Measurements from ENCODE around the gene HBD. TPM values are rescaled to one million over a fixed set of nuclear protein-coding genes. Genes with fewer than 3 reads are reported as not detected.

The HBD gene
- total RNA-seq, 2 experiments from 2014 or later: not detected

DNA sequence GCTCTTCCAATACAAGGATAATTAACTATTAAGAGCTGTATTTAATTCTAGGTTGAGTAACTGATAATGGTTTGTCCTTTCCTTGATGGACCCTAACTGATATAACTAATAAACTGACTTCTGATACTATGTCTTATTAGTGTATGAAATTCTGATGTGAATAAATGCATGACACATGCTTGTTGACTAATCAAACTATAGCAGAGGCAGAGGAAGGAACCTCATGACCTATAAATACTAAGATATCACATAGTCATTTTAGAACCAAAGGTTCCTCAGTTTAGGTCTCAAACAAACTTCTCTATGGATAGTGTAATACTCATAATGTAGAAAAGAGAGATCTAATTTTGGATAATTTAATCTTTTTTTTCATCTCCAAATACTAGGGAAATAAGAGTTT lies 4.8 kb upstream of the HBD start:
- Histone ChIP-seq H2AFZ (ENCODE audit: low read length) (no peak overlapping the region), H4K20me1 (ENCODE audit: insufficient read depth, low read length) (no peaks in the 10 kb centered on the region), H3K79me2 (ENCODE audit: insufficient read depth, low read depth, low read length) (no peaks in the 10 kb centered on the region), H3K9me2 (ENCODE audit: insufficient read depth, low read length) (no peaks in the 10 kb centered on the region), H3K9me3 (ENCODE audit: low read length) (no peaks in the 10 kb centered on the region), H3K4me1 (ENCODE audit: insufficient read depth, low read length, poor library complexity, severe bottlenecking) (no peaks in the 10 kb centered on the region), H3K27ac (ENCODE audit: low read depth, low read length, poor library complexity, severe bottlenecking) (no peak overlapping the region), H3K36me3 (ENCODE audit: insufficient read depth, low read length) (no peaks in the 10 kb centered on the region), H3K4me3 (ENCODE audit: low read depth, low read length, poor library complexity, severe bottlenecking) (no peak overlapping the region), H3K4me2 (ENCODE audit: low read length) (no peak overlapping the region)
- POLR2A ChIA-PET: no interaction called here
- CTCF ChIA-PET (ENCODE audit: unreplicated experiment): no interaction called here
- no TSS peak for BruUV-seq (replicated peaks)
- no peak for DNase-seq (ENCODE audit: low spot score)
- TF ChIP-seq EZH2phosphoT487 (IDR thresholded peaks at IDR 0.05; ENCODE audit: borderline replicate concordance, low read depth, low read length): no peak
- TF ChIP-seq, protein P1, sequence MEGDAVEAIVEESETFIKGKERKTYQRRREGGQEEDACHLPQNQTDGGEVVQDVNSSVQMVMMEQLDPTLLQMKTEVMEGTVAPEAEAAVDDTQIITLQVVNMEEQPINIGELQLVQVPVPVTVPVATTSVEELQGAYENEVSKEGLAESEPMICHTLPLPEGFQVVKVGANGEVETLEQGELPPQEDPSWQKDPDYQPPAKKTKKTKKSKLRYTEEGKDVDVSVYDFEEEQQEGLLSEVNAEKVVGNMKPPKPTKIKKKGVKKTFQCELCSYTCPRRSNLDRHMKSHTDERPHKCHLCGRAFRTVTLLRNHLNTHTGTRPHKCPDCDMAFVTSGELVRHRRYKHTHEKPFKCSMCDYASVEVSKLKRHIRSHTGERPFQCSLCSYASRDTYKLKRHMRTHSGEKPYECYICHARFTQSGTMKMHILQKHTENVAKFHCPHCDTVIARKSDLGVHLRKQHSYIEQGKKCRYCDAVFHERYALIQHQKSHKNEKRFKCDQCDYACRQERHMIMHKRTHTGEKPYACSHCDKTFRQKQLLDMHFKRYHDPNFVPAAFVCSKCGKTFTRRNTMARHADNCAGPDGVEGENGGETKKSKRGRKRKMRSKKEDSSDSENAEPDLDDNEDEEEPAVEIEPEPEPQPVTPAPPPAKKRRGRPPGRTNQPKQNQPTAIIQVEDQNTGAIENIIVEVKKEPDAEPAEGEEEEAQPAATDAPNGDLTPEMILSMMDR (conservative IDR thresholded peaks at IDR 0.05; ENCODE audit: low read length): no peak
- intact Hi-C loops (cut with micrococcal nuclease; ENCODE audit: unreplicated experiment): no loop called here

GRCh38 chr11:5238486-5238885 lies 4.2 kb upstream of the HBD start:
- Histone ChIP-seq H3K9me3 (ENCODE audit: low read length) (no peaks in the 10 kb centered on the region), H3K4me3 (ENCODE audit: low read depth, low read length, poor library complexity, severe bottlenecking) (no peak overlapping the region), H3K27ac (ENCODE audit: low read depth, low read length, poor library complexity, severe bottlenecking) (no peak overlapping the region), H3K9me2 (ENCODE audit: insufficient read depth, low read length) (no peaks in the 10 kb centered on the region), H3K4me1 (ENCODE audit: insufficient read depth, low read length, poor library complexity, severe bottlenecking) (no peaks in the 10 kb centered on the region), H3K79me2 (ENCODE audit: insufficient read depth, low read depth, low read length) (no peaks in the 10 kb centered on the region), H2AFZ (ENCODE audit: low read length) (no peak overlapping the region), H3K36me3 (ENCODE audit: insufficient read depth, low read length) (no peaks in the 10 kb centered on the region), H4K20me1 (ENCODE audit: insufficient read depth, low read length) (no peaks in the 10 kb centered on the region), H3K4me2 (ENCODE audit: low read length) (no peak overlapping the region)
- ChIA-PET POLR2A (interaction anchor here (0.7 kb wide), 1 partner anchor 573 kb away, joined by 5 read pairs; no protein-coding TSS in a partner anchor), CTCF (ENCODE audit: unreplicated experiment) (no interaction called here)
- DNase-seq (ENCODE audit: low spot score): no peak
- TF ChIP-seq, protein P1 (conservative IDR thresholded peaks at IDR 0.05; ENCODE audit: low read length): no peak
- TF ChIP-seq EZH2phosphoT487 (IDR thresholded peaks at IDR 0.05; ENCODE audit: borderline replicate concordance, low read depth, low read length): no peak
- BruUV-seq (replicated peaks): no TSS peak
- intact Hi-C loops (cut with micrococcal nuclease; ENCODE audit: unreplicated experiment): no loop called here

DNA sequence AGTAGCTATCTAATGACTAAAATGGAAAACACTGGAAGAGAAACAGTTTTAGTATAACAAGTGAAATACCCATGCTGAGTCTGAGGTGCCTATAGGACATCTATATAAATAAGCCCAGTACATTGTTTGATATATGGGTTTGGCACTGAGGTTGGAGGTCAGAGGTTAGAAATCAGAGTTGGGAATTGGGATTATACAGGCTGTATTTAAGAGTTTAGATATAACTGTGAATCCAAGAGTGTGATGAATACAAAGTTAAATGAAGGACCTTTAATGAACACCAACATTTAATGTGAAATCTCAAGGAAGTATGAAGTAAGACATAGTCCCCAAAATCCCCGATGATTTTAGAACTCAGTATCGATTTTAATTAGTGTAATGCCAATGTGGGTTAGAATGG lies 3.1 kb upstream of the HBD start:
- Histone ChIP-seq H3K4me1 (ENCODE audit: insufficient read depth, low read length, poor library complexity, severe bottlenecking) (no peaks in the 10 kb centered on the region), H3K36me3 (ENCODE audit: insufficient read depth, low read length) (no peaks in the 10 kb centered on the region), H3K79me2 (ENCODE audit: insufficient read depth, low read depth, low read length) (no peaks in the 10 kb centered on the region), H3K4me3 (ENCODE audit: low read depth, low read length, poor library complexity, severe bottlenecking) (no peak overlapping the region), H3K27ac (ENCODE audit: low read depth, low read length, poor library complexity, severe bottlenecking) (no peak overlapping the region), H3K9me2 (ENCODE audit: insufficient read depth, low read length) (no peaks in the 10 kb centered on the region), H3K4me2 (ENCODE audit: low read length) (no peak overlapping the region), H4K20me1 (ENCODE audit: insufficient read depth, low read length) (no peaks in the 10 kb centered on the region), H3K9me3 (ENCODE audit: low read length) (no peaks in the 10 kb centered on the region), H2AFZ (ENCODE audit: low read length) (no peak overlapping the region)
- intact Hi-C loops (cut with micrococcal nuclease; ENCODE audit: unreplicated experiment): no loop called here
- ChIA-PET POLR2A (interaction anchor here (0.7 kb wide), 1 partner anchor 121 kb away, joined by 4 read pairs; no protein-coding TSS in a partner anchor), CTCF (ENCODE audit: unreplicated experiment) (no interaction called here)
- TF ChIP-seq, protein P1 (conservative IDR thresholded peaks at IDR 0.05; ENCODE audit: low read length): no peak
- no peak for TF ChIP-seq EZH2phosphoT487 (IDR thresholded peaks at IDR 0.05; ENCODE audit: borderline replicate concordance, low read depth, low read length)
- DNase-seq (ENCODE audit: low spot score): no peak
- BruUV-seq (replicated peaks): no TSS peak

All from OCI-LY7 (cell line).